ENCODE measurements around the gene FBXO9.

FBXO9 gene

DNA sequence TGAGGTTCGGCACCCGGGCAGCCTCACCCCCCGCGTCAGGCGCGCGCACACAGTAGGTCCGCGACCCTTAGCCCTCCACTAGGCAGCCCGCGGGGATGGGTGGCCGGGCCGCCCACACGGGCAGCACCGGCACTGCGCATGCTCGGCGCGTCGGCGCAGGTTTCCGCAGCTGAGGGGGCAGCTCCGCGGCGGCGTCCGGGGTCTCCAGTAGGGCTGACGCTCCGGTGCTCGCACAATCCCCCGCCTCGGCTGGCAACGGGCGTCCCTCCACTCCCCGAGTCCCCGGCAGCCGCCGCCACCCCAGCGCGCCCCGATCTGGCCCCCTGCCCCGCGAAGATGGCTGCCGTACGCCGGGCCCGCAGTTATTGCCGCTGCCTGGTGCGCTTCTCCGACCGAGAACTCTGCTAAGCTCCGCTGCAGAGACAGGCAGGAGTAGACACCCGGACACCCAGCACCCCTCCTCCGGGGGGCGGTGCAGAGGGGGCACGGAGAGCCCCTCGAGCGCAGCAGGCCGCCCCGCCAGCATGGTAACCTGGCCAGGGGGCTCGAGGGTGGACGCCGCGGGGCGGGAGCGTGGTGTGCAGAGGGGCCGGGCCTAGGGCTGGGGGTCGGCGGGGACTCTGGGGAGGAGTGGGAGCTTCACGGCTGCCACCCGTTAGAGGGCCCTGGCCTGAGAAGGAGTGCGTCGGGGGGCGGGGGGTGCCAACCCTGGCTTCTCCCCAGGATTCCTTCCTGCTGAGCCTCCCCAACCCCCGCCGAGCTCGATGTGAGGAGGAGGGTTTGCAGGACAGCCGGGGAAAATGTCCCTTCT is at the start of gene FBXO9:
FBXO9 (plus strand) TSS at position 139 of the 811 bp plus-strand sequence; CDS start at position 525, 386 bp downstream.
- peak; percentile 64 for DNase-seq

DNA sequence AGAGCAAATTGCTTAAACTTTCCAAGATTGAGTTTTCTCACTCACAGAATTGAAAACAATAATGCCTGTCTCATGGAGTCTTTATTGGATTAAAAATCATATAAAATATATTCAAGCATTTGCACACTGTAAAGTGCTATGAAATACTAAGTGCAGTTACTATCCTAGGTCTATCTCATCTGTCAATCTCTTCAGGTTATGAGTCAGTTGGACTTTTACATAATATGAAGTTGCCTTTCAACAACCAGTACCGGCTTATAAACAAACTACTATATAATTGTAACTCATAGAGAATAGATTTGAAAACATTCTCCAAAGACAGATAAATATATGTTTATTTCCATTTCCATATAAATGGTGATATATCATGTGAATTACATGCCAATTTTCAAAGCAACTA is 49.7 kb upstream of the FBXO9 start:
- DNase-seq, result no peak

DNA sequence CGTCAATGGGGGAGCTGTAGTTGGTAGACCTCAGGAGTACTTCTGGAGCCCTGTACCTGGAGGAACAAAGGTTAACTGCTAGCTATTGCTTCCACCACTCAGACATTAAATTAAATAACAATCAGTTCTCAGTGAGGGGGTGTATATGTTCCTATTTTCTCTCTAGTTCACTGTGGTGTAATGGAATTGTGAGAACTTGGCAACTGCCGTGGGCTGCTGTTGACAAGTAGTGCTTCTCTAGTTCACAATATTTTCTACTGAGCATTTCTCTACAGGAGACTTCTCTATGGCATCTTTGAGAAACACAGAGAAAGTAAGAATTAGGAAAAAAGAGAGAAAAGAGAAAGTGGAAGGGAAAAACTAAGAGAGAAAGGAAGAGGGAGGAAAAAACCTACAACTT is 46.8 kb upstream of the FBXO9 start:
- no peak for DNase-seq

DNA sequence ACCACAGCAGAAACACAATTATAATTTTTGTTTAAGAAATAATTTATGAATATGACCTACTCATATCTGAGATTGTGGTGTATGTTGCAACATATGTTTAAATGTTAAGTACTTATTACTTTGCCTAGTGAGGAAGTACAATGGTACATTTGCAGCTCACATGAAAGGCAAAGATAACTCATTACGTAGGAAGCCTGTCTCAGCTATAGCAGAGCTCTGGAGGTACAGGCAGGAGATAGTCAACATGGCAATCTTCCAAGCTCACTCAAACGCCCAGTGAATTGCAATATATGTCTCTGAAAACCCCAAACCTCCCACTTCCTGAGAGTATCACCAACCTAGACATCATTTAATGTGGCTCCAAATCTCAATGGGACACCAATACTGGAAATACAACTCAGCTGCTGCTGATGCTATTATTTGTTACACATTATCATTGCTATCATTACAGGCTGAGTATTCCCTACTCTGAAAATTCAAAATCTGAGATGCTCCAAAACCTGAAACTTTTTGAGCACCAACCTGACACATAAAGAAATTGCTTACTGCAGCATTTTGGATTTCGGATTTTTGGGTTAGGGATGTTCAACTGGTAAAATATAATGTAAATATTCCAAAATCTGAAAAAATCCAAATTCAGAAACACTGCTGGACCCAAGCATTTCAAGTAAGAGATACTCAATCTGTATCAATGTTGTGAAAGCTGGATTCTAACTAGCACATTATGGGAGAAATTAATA is 45.0 kb upstream of the FBXO9 start:
- no peak for DNase-seq

DNA sequence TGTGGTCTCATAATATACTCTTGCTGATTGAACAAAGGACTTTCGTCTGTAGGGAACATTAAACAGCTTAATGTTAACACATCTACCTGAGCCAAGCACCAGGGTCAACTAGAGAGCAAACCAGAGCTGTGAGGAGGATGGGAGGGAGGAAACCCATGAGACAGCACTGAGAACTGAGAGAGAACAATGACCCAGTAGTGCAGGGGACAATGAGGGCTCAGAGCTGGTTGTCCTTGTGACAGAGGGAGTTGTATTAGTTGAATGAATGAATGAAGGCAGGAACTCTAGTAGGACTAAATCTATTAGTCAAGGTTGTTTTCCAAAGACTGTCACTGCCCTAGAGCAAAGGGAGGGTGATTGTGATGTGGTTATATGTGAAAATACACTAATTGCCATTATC is 41.9 kb upstream of the FBXO9 start:
- DNase-seq, result no peak

DNA sequence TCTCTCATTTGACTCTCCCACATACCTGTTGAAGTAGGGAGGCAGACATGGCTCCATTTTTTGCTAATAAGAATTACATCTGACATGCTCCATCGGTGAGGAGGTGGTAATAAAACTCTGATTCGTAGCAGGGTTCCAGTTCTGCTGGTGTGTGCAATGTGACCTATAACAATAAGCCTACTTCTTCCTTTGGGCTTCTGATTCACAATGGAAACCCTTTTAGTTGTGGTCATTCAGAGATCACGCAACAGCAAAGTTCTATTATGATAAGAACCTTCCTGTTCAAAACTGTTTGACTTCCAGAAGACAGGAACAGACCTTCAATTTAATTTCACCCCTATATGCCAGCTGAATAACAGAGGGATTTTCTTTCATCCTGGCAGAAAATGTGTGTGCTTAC is 38.7 kb upstream of the FBXO9 start:
- no peak for DNase-seq

DNA sequence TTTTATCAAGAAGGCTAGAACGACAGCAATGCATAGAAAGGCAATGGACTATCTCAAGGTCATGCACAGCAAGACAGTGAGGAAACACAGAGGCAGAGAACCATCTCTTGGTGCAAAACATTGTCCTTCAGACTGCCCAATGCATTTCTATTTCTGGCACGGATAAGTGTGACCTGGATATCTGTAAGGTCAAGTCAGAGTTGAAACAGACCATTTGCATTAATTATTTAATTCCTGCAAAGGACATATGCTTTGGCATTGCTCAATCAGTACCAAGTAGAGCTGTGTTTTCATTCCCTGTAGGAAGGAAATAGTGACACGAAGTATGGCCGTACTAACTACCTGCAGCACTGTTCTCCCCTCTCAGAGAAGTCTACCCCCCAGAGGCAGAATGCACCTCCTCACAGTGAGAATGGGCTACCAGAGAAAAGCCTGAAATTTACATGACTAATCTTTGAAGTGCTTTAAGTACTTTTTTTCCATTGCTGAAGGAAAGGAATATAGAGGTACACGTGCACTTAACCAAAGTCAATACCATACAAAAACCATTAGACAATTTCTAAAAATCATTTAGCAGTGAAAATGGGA is 38.0 kb upstream of the FBXO9 start:
- no peak for DNase-seq

DNA sequence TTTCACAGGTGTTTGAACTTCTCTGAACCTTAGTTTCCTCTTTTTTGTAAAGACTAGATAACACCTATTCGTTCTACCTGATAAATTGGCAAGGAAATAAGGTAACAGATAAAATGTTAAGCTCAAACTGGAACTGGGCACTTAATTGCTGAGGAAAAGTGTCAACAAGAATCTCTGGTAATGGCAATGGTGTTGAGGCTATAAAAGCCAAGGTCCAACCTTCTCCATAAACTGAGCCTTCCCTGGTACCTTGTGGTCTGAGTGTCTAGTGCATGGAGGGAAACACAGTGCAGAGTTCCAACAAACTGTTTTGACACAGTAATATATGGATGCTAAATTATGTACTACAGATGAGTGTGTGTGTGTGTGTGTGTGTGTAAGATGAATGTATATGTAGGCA is 36.7 kb upstream of the FBXO9 start:
- DNase-seq, result no peak

DNA sequence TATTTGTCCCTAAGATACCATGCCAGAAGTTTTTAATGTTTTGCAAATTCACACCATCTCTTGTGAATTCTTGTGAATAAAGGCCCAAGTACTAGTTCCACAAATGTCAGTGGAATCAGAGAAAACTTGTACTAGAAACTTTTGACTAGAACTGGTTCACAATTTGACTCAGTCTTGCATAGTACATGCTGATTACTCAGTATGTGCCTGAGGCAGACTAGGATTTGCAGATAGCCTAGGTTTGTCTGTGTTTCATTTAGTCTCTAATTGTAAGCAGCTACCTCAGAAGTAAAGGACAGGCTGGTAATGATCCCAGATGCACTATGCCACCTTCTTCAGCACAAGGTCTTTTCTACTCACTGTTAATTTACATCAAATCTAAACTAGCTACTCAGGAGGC is 35.9 kb upstream of the FBXO9 start:
- no peak for DNase-seq

DNA sequence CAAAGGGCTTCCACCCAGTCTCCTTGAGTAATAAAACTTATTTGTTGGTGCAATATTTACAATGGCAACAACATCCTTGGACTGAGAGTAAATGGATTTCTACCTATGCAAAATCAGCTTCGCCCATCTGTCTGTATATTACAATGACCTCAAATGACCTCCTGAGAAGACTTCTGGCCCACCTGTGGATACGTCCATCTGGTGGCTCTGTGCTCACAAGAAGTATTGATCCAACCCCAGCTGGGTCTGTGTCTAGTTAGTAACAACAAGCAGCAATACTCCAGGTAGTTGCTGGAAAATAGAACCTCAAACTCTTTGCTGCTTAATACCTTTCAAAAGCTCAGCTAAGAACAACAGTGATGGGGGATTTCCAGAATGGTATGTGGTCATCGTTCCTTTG is 35.4 kb upstream of the FBXO9 start:
- no peak for DNase-seq

DNA sequence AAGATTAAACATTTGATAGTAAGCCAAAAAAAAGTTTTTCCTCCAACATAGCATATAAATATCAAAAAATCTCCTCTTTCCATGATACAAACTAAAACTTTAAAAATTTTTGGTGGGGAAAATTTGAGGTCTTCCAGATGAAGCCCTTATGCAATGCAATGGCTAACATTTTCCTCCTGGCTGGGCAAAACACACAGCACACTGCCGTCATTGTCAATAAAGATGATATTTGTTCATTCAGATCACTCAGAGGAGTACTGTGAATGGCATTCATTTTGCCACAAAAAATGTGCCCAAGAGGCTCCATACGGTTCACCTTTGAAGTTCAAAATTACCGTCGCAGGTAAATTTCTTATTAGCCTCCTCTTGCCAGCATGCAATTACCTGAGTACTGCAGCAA is 33.9 kb upstream of the FBXO9 start:
- no peak for DNase-seq

DNA sequence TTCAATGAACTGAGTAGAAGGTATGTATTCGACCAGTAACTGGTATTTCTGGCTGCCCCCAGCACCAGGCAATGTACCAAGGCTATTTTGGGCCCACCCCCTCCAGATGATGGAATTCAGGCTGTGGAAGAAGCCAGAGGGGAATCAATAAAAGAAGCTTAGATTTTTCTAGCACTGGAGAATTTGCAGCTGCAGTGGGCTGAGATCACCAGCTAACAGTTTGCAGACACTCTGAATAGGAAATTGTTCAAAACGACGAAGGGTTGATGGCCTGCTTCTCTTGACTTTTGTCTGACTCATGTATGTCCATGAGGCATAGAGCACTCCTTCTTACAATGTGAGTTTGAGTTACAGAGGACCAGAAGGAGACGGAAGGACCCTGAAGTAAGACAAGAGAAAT is 32.4 kb upstream of the FBXO9 start:
- no peak for DNase-seq

DNA sequence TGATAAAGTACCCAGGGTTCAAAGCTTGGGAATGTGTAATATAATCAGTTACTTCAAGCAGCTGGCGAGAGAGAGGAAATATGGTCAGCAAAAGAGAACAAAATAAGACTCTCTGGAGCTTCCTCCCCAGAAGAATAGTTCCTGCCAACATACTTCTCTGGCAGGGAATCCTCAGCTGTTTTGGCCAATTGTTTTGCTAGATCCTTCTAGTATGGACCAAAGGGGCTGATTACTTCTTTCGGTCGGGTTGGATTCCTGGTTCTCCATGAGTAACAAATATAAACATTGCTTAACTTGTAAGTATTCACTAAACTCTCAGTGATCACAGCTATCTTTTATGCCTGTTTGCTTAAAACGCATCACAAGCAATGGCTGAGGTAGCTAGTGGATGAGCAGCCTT is 31.4 kb upstream of the FBXO9 start:
- DNase-seq, result no peak

DNA sequence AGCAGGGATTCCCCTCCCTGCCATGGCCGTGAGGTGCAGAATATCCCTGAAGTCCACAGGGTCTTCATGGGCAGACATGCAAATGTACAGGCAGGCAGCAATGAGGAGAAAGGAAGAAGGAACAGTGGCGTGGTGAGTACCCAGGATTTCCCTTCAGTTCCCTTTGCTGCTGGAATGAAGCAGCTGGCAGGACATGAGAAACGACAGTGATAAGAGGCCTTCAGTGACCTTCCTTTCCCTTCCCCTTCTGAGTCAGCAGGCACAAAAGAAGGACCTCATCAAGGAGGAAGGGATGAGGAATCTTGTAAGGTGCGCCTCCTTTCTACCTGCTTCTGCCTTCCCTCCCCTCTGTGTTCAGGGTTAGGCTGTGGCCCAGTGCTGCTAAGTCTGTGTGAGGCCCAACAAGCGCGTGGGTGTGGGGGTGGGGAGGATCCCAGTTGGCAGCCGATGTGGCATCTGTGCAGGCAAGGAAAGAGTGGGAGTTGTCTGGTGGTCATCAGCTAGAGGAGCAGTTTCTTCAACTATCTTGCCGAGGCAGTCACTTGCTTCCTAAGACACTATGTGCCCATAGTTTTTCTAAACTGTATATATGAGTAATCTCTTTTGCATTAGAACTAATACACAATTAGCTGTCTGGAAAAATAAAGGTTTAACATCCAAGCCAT is 29.5 kb upstream of the FBXO9 start:
- no peak for DNase-seq

DNA sequence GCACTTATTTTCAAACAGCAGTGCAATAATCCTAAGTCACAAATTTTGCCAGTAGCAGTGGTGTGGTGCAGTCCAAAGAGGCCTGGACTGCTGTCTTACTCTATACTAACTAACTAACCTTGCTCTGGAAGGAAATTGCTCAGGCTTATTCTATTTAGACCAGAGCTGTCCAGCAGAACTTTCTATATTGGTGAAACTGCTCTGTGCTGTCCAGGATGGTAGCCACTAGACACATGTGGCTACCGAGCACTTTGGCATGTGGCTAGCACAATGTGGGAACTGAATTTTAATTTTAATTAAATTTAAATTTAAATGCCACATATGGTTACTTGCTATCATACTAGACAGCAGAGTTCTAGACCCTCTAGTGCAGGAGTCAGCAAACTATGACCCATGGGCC is 27.1 kb upstream of the FBXO9 start:
- DNase-seq, result no peak

DNA sequence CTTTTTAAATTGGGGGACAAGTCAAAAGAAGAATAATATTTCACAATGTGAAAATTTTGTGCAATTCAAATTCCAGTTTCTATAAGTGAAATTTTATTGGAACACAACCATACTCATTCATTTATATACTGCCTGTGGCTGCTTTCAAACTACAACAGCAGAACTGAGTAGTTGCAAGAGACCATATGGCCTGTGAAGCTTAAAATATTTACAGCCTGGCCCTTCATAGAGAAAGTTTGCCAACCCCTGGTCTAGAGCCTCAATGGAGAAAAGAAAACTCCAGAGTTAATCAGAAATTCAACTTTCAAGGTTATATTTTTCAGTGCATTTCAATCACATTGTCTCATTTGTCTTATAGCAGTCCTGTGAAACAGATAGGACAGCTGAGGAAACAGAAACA is 26.6 kb upstream of the FBXO9 start:
- DNase-seq, result no peak

DNA sequence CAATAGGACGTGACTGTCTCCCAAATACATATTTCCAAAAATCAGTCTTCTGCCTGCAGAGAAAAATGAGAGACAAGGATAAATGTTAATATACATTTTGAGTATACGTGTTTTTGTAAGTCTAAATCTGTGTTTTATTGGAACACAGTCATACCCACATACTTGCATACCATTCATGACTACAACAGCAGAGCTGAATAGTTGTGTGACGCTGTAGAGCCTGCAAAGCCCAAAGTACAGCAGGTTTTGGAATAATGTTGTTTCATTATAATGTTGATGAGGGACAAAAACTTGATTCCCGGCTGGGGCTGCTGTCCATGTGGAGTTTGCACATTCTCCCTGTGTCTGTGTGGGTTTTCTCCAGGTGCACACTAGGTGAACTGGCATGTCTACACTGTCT is 23.8 kb upstream of the FBXO9 start:
- no peak for DNase-seq

DNA sequence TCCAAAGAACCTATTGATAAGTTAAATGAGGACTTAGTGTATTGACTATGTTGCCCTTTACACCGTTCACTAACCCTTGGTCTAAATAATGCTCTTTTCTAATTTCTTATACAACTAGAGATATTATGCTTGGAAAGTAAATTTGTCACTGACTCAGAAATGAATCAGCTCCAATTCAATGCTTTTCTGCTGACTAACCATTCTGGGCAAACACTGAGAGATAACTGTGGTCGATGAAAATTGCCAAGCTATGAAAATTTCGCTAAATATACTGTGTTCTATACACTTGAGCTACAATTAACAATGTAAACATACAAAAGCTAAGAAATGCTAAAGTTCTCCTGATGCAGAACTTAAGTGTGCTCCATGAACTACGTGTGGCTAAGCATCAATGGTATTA is 23.1 kb upstream of the FBXO9 start:
- no peak for DNase-seq

DNA sequence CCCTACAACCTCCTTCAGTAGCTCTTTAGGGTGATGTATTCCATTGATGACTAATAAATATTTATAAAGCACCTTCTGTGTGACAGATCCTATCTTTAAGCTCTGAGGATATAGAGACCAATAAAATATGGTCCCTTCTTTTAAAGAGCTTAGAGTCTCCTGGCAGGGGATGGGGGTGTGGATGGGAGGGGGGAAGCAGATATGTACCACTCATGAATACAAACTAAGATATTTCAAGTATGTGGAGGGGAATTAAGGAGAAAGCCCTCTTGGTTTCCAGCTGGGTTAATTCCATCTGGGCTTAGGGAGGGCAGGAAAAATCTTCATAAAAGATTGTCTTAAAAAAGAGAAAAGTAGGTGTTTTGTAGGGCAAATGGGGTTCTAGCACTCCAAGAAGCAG is 21.6 kb upstream of the FBXO9 start:
- DNase-seq, result no peak

DNA sequence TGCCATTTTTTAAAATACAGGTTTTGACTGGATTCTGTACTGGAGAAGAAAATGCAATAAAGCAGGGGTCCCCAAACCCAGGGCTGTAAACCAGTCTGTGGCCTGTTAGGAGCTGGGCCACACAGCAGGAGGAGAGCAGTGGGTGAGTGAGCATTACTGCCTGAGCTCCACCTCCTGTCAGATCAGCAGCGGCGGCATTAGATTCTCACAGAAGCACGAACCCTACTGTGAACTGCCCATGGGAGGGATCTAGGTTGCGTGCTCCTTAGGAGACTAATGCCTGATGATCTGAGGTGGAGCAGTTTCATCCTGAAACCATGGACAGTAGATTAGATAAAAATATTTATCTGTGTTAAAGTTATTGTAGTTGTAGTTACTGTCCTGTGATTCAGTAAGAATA is 21.1 kb upstream of the FBXO9 start:
- no peak for DNase-seq

DNA sequence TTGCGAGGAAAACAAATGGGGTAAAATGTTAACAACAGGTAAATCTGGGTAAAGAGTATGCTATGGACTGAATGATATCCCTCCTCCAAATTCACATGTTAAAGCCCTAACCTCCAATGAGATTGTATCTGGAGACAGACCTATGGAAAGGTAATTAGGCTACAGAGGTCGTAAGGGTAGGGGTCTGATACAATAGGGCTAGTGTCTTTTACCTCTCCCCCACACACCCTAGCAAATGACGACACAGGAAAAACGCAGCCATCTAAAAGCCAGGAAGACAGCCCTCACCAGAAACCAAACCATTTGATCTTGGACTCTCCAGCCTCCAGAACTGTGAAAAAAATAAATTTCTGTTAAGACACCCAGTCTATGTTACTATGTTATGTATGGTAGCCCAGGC is 20.6 kb upstream of the FBXO9 start:
- no peak for DNase-seq

DNA sequence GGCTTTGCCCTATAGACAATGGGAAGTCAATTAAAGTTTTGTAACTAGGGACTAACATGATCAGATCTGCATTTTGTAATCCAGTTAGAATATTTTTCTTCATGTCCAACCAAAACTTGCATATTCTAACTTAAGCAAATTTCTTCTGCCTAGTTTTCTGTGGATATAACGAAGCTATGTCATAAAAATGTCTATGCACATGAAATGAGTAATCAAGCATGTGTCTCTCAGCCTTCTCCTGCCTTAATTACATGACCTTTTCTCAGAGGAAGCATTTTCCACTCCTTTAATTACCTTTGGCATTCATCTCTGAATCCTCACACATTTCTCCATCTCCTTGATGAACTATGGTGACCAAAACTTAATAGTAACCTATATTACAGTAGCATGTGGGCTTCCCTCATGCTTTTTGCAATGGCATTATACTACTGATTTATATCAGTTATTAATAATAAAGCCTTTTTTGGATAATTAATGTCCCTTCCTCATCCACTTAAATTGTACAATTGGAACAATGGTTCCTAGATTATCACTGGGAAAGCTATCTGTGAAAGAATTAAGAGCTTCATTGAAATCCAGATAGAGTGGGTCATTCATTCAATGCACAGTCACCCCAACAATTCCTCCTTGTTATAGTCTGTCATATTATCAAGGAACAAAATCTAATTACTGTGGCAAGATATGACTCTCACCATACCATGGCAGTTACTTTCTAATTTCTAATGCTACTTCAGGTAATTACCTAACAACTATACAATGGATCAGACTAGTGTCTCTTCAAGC is 19.1 kb upstream of the FBXO9 start:
- no peak for DNase-seq

All from activated CD4-positive, alpha-beta T cell treated with anti-CD3 and anti-CD28 coated beads, Interleukin-2, amount 50 U/mL, for 1 hour (primary cell).